Activated naive CD8-positive, alpha-beta T cell treated with anti-CD3 and anti-CD28 coated beads, Interleukin-2, amount 10 ng/mL, durations not matched to agents 7 days and 5 days (primary cell): ENCODE data around the gene SGSM1. TPM values are rescaled to one million over a fixed set of nuclear protein-coding genes. Genes with fewer than 3 reads are reported as not detected.

Experiments
- ATAC-seq: fragments of 150-1000 bp; cut with Tn5 transposase; one replicate; pipeline ENCODE4 v1.10.0; 2021; ENCODE audit warnings: low read depth, moderate library complexity
- POLR2A ChIA-PET: fragments of 350-600 bp; sonication (Branson Sonifier 250); formaldehyde crosslinking; loops from one replicate; lab custom pipeline; 2021; ENCODE audit warnings: antibody characterized with exemption; lab: Charles Lee
- DNase-seq: peaks from one replicate; pipeline ENCODE4 v3.0.0; 2021
- H3K27ac Mint-ChIP-seq: one replicate; pipeline ENCODE4 v1.8.0; 2022; ENCODE audit warnings: mild to moderate bottlenecking, mixed read lengths
- H3K27me3 Mint-ChIP-seq: one replicate; pipeline ENCODE4 v1.8.0; 2022; ENCODE audit warnings: mild to moderate bottlenecking, moderate library complexity, mixed read lengths
- H3K36me3 Mint-ChIP-seq: one replicate; pipeline ENCODE4 v1.8.0; 2021; ENCODE audit warnings: mild to moderate bottlenecking, mixed read lengths
- H3K4me1 Mint-ChIP-seq: one replicate; pipeline ENCODE4 v1.8.0; 2021; ENCODE audit warnings: mixed read lengths
- H3K4me3 Mint-ChIP-seq: one replicate; pipeline ENCODE4 v1.8.0; 2022; ENCODE audit warnings: mild to moderate bottlenecking, moderate library complexity, mixed read lengths
- H3K9me3 Mint-ChIP-seq: one replicate; pipeline ENCODE4 v1.8.0; 2021; ENCODE audit warnings: mixed read lengths
- total RNA-seq, 2 experiments: library from RNA; stranded (reverse); gene quantifications; one replicate each; pipeline ENCODE4 v1.2.3, GENCODE V29; 2021

SGSM1 gene
- 1 to 10 TPM in 1 of 2 experiments, under 1 TPM in 1; 0.34 to 1.1 TPM for total RNA-seq

GRCh38 chr22:24805790-24806662 is at the start of gene SGSM1:
Gene SGSM1, plus strand, starts transcription at chr22:24806211. Its CDS starts 115 bp downstream, at chr22:24806326.
- Mint-ChIP-seq H3K27me3 (peaks cover 3% of the 10 kb centered on the region), H3K27ac (no peak within 1 kb of the TSS), H3K4me1 (peaks cover 3% of the 10 kb centered on the region), H3K9me3 (no peaks in the 10 kb centered on the region), H3K36me3 (no peaks in the 10 kb centered on the region), H3K4me3 (peak within 1 kb of the TSS; percentile 58)
- DNase-seq (peak; percentile 83), ATAC-seq (peak; percentile 92)
- POLR2A ChIA-PET: no interaction called here

GRCh38 chr22:24758164-24758799 is 47.7 kb upstream of the SGSM1 start:
- Mint-ChIP-seq H3K9me3 (no peaks in the 10 kb centered on the region), H3K27me3 (peaks cover 11% of the 10 kb centered on the region), H3K36me3 (no peaks in the 10 kb centered on the region), H3K4me3 (no peak overlapping the region), H3K4me1 (no peaks in the 10 kb centered on the region), H3K27ac (no peak overlapping the region)
- DNase-seq: peak; percentile 48
- POLR2A ChIA-PET: no interaction called here
- ATAC-seq: no peak

- Mint-ChIP-seq H3K27ac (no peak overlapping the region), H3K4me3 (no peak overlapping the region), H3K27me3 (peaks cover 9% of the 10 kb centered on the region), H3K9me3 (no peaks in the 10 kb centered on the region), H3K36me3 (no peaks in the 10 kb centered on the region), H3K4me1 (no peaks in the 10 kb centered on the region)
- no peak for DNase-seq
- POLR2A ChIA-PET: no interaction called here
- no peak for ATAC-seq
Measured at GRCh38 chr22:24759765-24760164, 46.2 kb upstream of the SGSM1 start.

DNA sequence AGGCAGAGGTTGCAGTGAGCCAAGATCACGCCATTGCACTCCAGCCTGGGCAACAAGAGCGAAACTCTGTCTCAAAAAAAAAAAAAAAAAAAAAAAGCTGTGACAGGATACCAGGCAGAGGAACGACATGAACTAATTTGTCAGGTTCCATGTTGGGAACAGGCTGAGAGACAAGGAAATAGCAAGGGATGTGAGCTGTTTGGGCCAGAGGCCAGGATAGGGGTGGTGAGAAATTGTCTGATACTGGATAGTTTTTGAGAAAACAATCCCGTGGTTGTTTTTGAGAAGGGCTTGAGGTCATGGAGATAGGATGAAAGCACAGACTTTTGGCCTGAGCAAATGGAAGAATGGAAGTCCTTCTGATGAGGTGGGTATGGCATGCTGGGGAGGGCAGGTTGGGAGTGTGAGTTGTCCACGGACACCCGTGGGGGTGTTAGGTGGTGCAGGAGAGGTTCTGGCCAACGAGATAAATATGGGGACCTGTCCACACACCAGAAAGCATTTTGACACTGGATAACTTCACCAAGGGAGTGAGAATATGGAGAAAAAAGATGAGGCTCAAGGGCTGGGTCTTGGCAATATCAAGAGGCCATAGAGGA is 45.2 kb upstream of the SGSM1 start:
- H3K9me3 Mint-ChIP-seq: no peaks in the 10 kb centered on the region
- POLR2A ChIA-PET: no interaction called here
- H3K27me3 Mint-ChIP-seq: peaks cover 9% of the 10 kb centered on the region
- no peak for DNase-seq
- no peaks in the 10 kb centered on the region for H3K4me1 Mint-ChIP-seq
- H3K4me3 Mint-ChIP-seq: no peak overlapping the region
- H3K27ac Mint-ChIP-seq: no peak overlapping the region
- ATAC-seq: no peak
- H3K36me3 Mint-ChIP-seq: no peaks in the 10 kb centered on the region

GRCh38 chr22:24761888-24762675 is 43.9 kb upstream of the SGSM1 start:
- POLR2A ChIA-PET: no interaction called here
- Mint-ChIP-seq H3K4me3 (no peak overlapping the region), H3K27me3 (peaks cover 10% of the 10 kb centered on the region), H3K9me3 (no peaks in the 10 kb centered on the region), H3K27ac (no peak overlapping the region), H3K36me3 (no peaks in the 10 kb centered on the region), H3K4me1 (no peaks in the 10 kb centered on the region)
- DNase-seq (no peak), ATAC-seq (no peak)

DNA sequence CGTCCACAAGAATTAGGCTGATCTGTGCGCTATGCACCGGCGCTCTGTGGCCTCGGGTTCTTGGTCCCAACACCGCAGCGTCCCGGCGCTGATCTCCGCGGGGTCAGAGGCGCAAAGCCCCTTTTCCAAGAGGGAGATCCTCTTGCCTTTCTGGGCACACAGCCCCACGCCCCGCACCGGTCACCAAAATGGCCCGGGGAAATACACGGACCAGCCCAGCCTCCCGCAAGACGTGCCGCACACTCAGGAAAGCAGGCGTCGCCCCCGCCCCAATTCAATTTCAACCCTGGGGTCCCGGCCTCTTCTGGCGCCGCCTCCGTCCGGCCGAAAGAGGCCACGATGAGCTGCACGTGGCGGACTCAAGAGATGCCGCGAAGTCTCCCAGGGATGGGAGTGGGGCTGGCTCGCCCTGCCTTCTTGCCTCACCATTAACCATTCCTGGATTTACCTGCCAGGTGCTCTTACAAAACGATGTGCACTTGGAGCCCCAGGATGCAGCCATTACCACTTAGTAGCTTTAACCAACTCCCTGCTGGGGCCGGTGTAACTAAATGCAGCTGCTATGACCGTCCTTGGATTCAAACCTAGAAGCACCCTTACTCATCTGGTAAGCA is 42.0 kb upstream of the SGSM1 start:
- Mint-ChIP-seq H3K9me3 (no peaks in the 10 kb centered on the region), H3K36me3 (no peaks in the 10 kb centered on the region), H3K4me1 (no peaks in the 10 kb centered on the region), H3K27ac (no peak overlapping the region), H3K4me3 (no peak overlapping the region), H3K27me3 (peaks cover 9% of the 10 kb centered on the region)
- DNase-seq: no peak
- POLR2A ChIA-PET: no interaction called here
- ATAC-seq: no peak

DNA sequence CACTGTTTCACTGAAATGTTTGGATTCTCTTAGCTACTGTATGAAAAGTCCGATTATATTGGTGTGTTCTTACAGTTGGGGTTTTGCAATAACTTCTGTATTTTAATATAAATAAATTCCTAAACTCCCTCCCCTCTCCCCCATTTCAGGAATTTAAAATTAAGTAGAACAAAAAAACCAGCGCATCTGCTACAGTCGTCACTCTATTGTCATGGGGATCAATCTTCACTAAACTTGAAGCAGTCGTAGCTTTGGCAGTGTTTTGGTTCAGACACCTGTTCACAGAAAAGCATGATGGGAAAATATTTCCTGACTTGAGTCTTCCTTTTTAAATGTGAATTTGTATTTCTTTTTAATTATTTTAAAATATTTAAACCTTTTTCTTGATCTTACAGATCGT is 40.8 kb upstream of the SGSM1 start:
- Mint-ChIP-seq H3K27me3 (peaks cover 9% of the 10 kb centered on the region), H3K36me3 (no peaks in the 10 kb centered on the region), H3K4me3 (no peak overlapping the region), H3K27ac (no peak overlapping the region), H3K9me3 (no peaks in the 10 kb centered on the region), H3K4me1 (no peaks in the 10 kb centered on the region)
- no peak for ATAC-seq
- DNase-seq: no peak
- POLR2A ChIA-PET: no interaction called here

GRCh38 chr22:24768537-24769374 is 37.3 kb upstream of the SGSM1 start:
- Mint-ChIP-seq H3K4me1 (peaks cover 2% of the 10 kb centered on the region), H3K27ac (no peak overlapping the region), H3K36me3 (no peaks in the 10 kb centered on the region), H3K4me3 (no peak overlapping the region), H3K9me3 (no peaks in the 10 kb centered on the region), H3K27me3 (peaks cover 10% of the 10 kb centered on the region)
- ATAC-seq (peak; percentile 60), DNase-seq (no peak)
- POLR2A ChIA-PET: no interaction called here

- DNase-seq (no peak), ATAC-seq (no peak)
- POLR2A ChIA-PET: no interaction called here
- Mint-ChIP-seq H3K4me1 (peaks cover 4% of the 10 kb centered on the region), H3K27ac (no peak overlapping the region), H3K36me3 (no peaks in the 10 kb centered on the region), H3K4me3 (no peak overlapping the region), H3K9me3 (no peaks in the 10 kb centered on the region), H3K27me3 (peaks cover 12% of the 10 kb centered on the region)
Measured at GRCh38 chr22:24772493-24773220, 33.4 kb upstream of the SGSM1 start.

- no peak overlapping the region for H3K4me3 Mint-ChIP-seq
- H3K27ac Mint-ChIP-seq: no peak overlapping the region
- peaks cover 14% of the 10 kb centered on the region for H3K27me3 Mint-ChIP-seq
- ATAC-seq (no peak), DNase-seq (no peak)
- POLR2A ChIA-PET: no interaction called here
- H3K4me1 Mint-ChIP-seq: peaks cover 4% of the 10 kb centered on the region
- no peaks in the 10 kb centered on the region for H3K9me3 Mint-ChIP-seq
- H3K36me3 Mint-ChIP-seq: no peaks in the 10 kb centered on the region
Measured at GRCh38 chr22:24775769-24776492, 30.1 kb upstream of the SGSM1 start.

DNA sequence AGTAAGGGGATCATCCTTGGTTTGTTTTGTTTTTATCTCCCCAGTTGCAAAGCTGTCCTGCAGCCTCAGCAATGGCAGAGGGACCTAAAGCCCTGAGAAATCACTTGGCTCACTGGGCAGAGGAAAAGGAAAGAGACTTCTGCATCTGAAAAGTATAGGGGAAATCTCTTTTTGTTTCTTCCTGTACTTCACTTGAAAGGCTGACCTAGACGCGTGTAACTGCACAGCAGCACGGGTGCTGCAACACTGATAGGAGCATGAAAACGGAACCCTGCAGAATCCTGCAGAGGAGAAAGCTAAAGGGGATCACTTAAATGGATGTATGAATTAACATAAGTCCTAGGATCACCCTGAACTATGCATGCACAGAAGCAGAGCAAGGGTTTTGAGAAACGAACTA is 29.5 kb upstream of the SGSM1 start:
- Mint-ChIP-seq H3K27ac (no peak overlapping the region), H3K4me1 (peaks cover 4% of the 10 kb centered on the region)

More for the DNA sequence above, 29.5 kb upstream of the SGSM1 start:
- POLR2A ChIA-PET: no interaction called here
- DNase-seq: no peak
- no peak overlapping the region for H3K4me3 Mint-ChIP-seq
- H3K9me3 Mint-ChIP-seq: no peaks in the 10 kb centered on the region
- H3K36me3 Mint-ChIP-seq: no peaks in the 10 kb centered on the region
- no peak for ATAC-seq
- H3K27me3 Mint-ChIP-seq: peaks cover 14% of the 10 kb centered on the region
